Hematopoietic multipotent progenitor cell treated with erythropoietin and hydrocortisone succinate and interleukin-3 and kit ligand, for 6 days (in vitro differentiated cells): Measurements from ENCODE around the gene C19orf25.
"Not testable (repeated sequence)": the region's sequence is repeated elsewhere in the genome, so short reads cannot be mapped to it uniquely, and the experiment has no call there.

ENCODE experiments used
- DNase-seq: peaks from one replicate; pipeline ENCODE4 v3.0.0-alpha.2; 2015

C19orf25 gene

GRCh38 chr19:1478934-1479707 lies at the start of gene C19orf25:
Gene C19orf25, minus strand, starts transcription at chr19:1479215. Its CDS starts 312 bp downstream, at chr19:1478903.
- peak; percentile 97 for DNase-seq

- DNase-seq = no peak
Observed at GRCh38 chr19:1527650-1528309, 48.8 kb upstream of the C19orf25 start.

GRCh38 chr19:1526979-1527649 lies 48.1 kb upstream of the C19orf25 start:
- no peak for DNase-seq

- DNase-seq = no peak
Observed at GRCh38 chr19:1526066-1526778, 47.2 kb upstream of the C19orf25 start.

GRCh38 chr19:1525343-1525742 lies 46.3 kb upstream of the C19orf25 start:
- DNase-seq = peak; percentile 1

- peak; percentile 6 for DNase-seq
Observed at GRCh38 chr19:1524972-1525325, 45.9 kb upstream of the C19orf25 start.

GRCh38 chr19:1524287-1524971 lies 45.4 kb upstream of the C19orf25 start:
- DNase-seq = no peak

- DNase-seq = no peak
Observed at GRCh38 chr19:1523412-1524286, 44.6 kb upstream of the C19orf25 start, which contains the start of gene PLK5. Gene PLK5, plus strand, starts transcription at chr19:1524077. Its CDS starts 2,920 bp downstream, at chr19:1526997.

GRCh38 chr19:1522838-1523237 lies 43.8 kb upstream of the C19orf25 start:
- no peak for DNase-seq

GRCh38 chr19:1522061-1522460 lies 43.0 kb upstream of the C19orf25 start:
- DNase-seq = no peak

- DNase-seq = no peak
Observed at GRCh38 chr19:1521636-1522035, 42.6 kb upstream of the C19orf25 start.

- DNase-seq = no peak
Observed at GRCh38 chr19:1520203-1520780, 41.3 kb upstream of the C19orf25 start.

GRCh38 chr19:1519802-1520201 lies 40.8 kb upstream of the C19orf25 start:
- not testable (repeated sequence) for DNase-seq

GRCh38 chr19:1518471-1518870 lies 39.5 kb upstream of the C19orf25 start:
- DNase-seq = no peak

- DNase-seq = no peak
Observed at GRCh38 chr19:1516395-1516753, 37.4 kb upstream of the C19orf25 start.

- DNase-seq = no peak
Observed at GRCh38 chr19:1514986-1515721, 36.1 kb upstream of the C19orf25 start.

GRCh38 chr19:1514295-1514661 lies 35.3 kb upstream of the C19orf25 start:
- no peak for DNase-seq

GRCh38 chr19:1513499-1514294 lies 34.7 kb upstream of the C19orf25 start:
- DNase-seq = peak; percentile 78

GRCh38 chr19:1512671-1513498 lies 33.9 kb upstream of the C19orf25 start, which contains the start of gene ADAMTSL5:
Gene ADAMTSL5, minus strand, starts transcription at chr19:1513019. Its CDS starts 2,076 bp downstream, at chr19:1510943.
- DNase-seq = peak; percentile 85
